HUES64 (cell line): ENCODE measurements around the gene RECK.

Experiments used
- H3K27ac ChIP-seq: 2 replicates; pipeline ENCODE4 v1.7.0; 2013; ENCODE audit warnings: low read depth, low read length, inconsistent platforms
- H3K27me3 ChIP-seq: 2 replicates; pipeline ENCODE4 v1.6.1; 2013; ENCODE audit warnings: mild to moderate bottlenecking, low read length; ENCODE audit not compliant: insufficient read depth
- H3K36me3 ChIP-seq: 2 replicates; pipeline ENCODE4 v1.6.1; 2013; ENCODE audit warnings: mild to moderate bottlenecking, low read length; ENCODE audit not compliant: insufficient read depth
- H3K4me1 ChIP-seq: 2 replicates; pipeline ENCODE4 v1.6.1; 2013; ENCODE audit warnings: mild to moderate bottlenecking, low read length, moderate library complexity; ENCODE audit not compliant: insufficient read depth
- H3K4me3 ChIP-seq: 2 replicates; pipeline ENCODE4 v1.5.1; 2013; ENCODE audit warnings: mild to moderate bottlenecking, low read length, moderate library complexity
- H3K9ac ChIP-seq: 2 replicates; pipeline ENCODE4 v1.6.1; 2013; ENCODE audit warnings: mild to moderate bottlenecking, low read depth, low read length
- H3K9me3 ChIP-seq: 2 replicates; pipeline ENCODE4 v1.6.1; 2013; ENCODE audit warnings: low read depth, low read length; ENCODE audit not compliant: insufficient read depth
- WGBS: fragments of 150-250, 120-280 bp; methylation state at CpG from one replicate; pipeline ENCODE4 v1.1.7; 2013; ENCODE audit warnings: missing lambda C conversion rate; 5-methylcytosine and 5-hydroxymethylcytosine counted together

The RECK gene

DNA sequence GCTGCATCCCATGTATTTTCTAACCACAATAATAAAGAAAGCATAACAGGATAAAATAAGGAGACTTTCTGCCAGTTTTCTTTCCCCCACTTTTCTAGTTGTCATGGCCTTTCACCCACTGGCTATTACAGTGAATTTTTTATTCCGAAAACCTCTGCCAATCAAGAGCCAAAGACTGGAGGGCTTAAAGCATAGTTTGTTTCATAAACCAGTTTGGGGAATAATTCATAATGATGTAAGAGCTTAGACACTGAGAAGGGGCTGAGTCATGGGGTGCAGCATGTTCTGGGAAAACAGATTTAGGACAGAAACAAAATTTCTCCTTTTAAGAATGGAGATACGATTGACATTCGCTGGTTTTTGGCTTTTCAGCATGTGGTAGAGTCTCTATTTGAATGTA lies 95.4 kb downstream of the RECK start:
- no peak overlapping the region for H3K4me3 ChIP-seq
- H3K27me3 ChIP-seq = peaks cover 48% of the 10 kb centered on the region
- H3K9ac ChIP-seq = no peak overlapping the region
- peaks cover 5% of the 10 kb centered on the region for H3K4me1 ChIP-seq
- no peaks in the 10 kb centered on the region for H3K9me3 ChIP-seq
- no peaks in the 10 kb centered on the region for H3K36me3 ChIP-seq
- H3K27ac ChIP-seq = no peak overlapping the region; the same call in 1 of the 2 replicates
- 42% methylated on average over 3 of the region's 3 CpGs for WGBS

DNA sequence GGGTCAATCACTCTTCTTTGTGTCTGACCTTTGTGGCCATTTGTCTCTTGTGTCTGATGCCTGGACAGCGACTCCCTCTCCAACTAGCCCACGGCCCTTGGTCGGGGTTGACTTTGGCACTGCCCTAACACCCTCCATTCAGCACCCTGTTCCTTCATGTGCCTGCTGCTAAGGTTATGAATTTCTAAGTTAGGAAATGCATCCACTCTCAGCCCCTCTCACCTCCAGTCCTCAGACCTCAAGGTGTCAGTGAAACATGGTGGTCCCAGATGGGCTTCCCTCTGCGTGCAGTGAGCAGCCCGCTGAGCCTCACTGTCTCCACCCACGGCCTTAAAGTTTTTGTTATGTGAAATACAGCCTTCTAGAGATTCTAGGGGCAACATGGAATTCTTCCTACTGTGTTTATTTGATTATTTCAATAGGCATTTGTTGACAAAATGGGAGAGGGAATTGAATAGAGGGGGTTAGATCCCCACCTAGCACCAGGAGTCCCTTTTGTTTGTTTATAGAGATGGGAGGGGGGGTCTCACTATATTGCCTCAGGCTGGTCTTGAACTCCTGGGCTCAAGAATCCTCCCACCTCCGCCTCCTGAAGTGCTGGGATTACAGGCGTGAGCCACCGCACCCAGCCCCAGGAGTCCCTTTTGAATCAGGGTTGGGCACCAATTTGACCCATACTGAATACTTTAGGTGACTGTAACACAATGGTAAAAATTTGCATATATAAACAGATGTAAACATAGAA lies 98.2 kb downstream of the RECK start:
- peak overlapping the region; percentile 67; the same call in 1 of the 2 replicates for H3K4me3 ChIP-seq
- H3K36me3 ChIP-seq = no peaks in the 10 kb centered on the region
- peaks cover 12% of the 10 kb centered on the region for H3K4me1 ChIP-seq
- no peak overlapping the region for H3K9ac ChIP-seq
- no peaks in the 10 kb centered on the region for H3K9me3 ChIP-seq
- no peak overlapping the region for H3K27ac ChIP-seq
- WGBS = 17% methylated on average over 9 of the region's 9 CpGs
- peaks cover 76% of the 10 kb centered on the region for H3K27me3 ChIP-seq

DNA sequence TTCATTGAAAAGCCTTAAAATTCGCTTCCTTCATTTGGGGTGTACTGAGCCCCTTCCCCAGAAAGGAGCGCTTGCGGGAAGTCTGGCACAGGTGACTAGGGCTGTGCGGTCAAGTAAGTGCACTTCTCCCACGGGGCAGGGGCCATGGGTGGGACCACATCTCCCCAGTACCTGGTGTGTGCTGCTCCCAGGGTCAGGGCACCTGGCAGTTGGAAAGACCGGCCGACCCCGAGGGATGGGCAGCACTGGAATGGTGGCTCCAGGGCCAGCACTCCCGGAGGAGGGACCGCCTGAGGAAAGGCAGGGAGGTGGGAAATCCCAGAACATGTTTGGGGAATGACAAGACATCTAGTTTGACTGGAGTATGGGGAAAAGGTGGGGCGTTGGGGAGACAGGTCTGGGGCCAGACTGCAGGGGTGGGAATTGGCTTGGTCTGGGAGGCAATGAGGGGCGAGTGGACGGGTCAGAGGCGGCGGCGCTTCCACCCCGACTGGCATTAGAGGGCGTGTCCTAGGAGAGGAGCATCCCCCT lies 99.1 kb downstream of the RECK start:
- H3K27me3 ChIP-seq = peaks cover 83% of the 10 kb centered on the region
- no peak overlapping the region for H3K9ac ChIP-seq

DNA sequence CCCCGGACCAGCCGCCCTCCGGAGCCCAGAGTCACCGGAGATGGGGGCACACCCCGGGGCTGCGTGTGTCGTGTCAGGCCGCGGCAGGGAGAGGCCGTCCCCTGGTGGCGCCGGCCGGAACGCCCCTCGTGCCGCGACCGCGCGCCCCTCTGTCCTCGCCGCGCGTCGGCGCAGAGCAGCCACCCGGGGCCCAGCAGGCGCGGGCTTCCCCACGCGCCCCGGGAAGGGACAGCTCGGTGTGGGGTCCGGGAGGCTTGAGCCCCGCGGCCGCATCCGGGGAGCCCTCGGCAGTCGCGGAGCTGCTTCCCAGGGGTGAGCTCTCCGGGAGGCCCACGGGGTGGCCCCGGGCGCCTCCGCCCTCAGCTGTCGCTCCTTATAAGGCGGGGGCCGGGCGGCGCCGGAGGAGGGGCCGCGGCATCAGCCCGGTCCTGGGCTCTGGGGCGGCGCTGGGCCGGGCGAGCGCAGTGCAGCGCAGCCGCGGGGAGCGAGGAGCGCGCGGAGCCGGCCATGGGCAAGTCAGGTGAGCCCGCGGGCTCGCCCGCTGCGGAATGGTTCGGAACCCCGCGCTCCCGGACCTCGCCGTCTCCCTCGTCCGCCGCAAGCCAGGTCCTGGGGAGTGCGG lies 99.7 kb downstream of the RECK start, which contains the start of gene GLIPR2:
TSS of gene GLIPR2 (plus strand) at position 462 of the 622 bp plus-strand sequence. CDS start at position 508, 46 bp downstream.
- H3K4me1 ChIP-seq = peaks cover 12% of the 10 kb centered on the region
- H3K27me3 ChIP-seq = peaks cover 80% of the 10 kb centered on the region
- no peaks in the 10 kb centered on the region for H3K36me3 ChIP-seq
- under 1% methylated on average over 83 of the region's 83 CpGs for WGBS
- no peaks in the 10 kb centered on the region for H3K9me3 ChIP-seq
- peak within 1 kb of the TSS; percentile 67 for H3K4me3 ChIP-seq
- no peak within 1 kb of the TSS for H3K27ac ChIP-seq
- peak within 1 kb of the TSS; percentile 67 for H3K9ac ChIP-seq

More for the DNA sequence above, 99.1 kb downstream of the RECK start:
- Histone ChIP-seq H3K4me3 (peak overlapping the region; percentile 67), H3K27ac (no peak overlapping the region), H3K9me3 (no peaks in the 10 kb centered on the region), H3K4me1 (peaks cover 12% of the 10 kb centered on the region), H3K36me3 (no peaks in the 10 kb centered on the region)
- WGBS = 2% methylated on average over 18 of the region's 18 CpGs

DNA sequence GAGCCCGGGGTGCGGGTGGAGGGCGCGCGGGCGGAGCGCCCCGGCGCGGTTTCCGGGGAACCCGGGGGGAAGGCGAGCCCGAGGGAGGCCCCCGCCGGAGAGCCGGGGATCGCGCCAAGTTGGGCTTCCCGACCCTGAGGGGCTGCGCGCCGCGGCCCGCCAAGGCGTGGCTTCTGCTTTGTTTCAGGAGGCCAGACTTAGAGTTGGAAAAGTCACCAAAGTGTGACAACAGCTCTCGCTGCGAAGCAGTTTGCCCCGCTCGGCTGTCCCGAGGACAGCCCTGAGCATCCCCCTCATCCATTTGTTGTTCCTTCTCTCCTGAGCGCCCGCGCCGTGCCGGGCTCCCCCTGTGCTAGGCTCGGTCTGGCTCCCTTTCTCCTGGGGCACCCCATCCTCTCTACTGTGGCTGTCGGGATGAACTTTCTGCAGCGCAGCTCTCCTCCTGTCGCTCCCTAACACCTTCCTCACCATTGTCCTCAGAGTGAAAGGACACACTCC lies 100.2 kb downstream of the RECK start:
- H3K9me3 ChIP-seq = no peaks in the 10 kb centered on the region
- H3K4me1 ChIP-seq = peaks cover 11% of the 10 kb centered on the region
- H3K27ac ChIP-seq = no peak overlapping the region
- H3K27me3 ChIP-seq = peaks cover 80% of the 10 kb centered on the region
- H3K36me3 ChIP-seq = no peaks in the 10 kb centered on the region
- peak overlapping the region; percentile 67 for H3K4me3 ChIP-seq
- under 1% methylated on average over 40 of the region's 40 CpGs for WGBS
- H3K9ac ChIP-seq = peak overlapping the region; percentile 67

DNA sequence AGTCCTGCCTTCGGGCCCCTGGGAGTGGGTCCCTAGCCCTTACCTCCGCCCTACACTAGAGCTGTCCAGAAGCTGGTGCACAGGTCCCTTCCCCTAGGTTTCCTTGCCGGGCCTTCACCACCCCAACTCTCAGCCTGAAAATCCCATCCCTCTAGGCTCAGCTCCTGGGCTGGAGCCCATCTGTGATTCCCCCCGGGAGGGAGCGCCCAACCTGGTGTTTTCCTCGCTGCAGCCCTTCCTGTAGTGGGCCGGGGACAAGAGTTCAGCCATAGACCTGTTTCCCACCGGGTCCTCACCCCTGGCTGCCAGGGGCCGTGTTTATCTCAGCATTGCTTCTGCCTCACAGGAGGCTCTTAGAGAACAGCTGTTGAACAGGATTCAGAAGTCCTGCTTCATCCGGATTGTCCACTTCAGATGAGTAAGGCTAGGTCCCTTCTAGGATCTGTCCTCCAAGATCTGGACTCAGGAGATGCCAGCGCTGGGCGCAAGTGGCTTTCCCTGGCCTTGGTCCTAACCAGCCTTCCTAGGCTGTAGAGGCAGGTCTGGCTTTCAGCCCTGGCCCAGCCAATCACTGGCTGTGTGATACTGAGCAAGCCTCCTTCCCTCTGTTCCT lies 100.8 kb downstream of the RECK start:
- H3K9me3 ChIP-seq = no peaks in the 10 kb centered on the region
- H3K4me3 ChIP-seq = peak overlapping the region; percentile 67
- H3K36me3 ChIP-seq = no peaks in the 10 kb centered on the region
- H3K4me1 ChIP-seq = peaks cover 8% of the 10 kb centered on the region
- peaks cover 80% of the 10 kb centered on the region for H3K27me3 ChIP-seq
- no peak overlapping the region for H3K27ac ChIP-seq
- WGBS = 29% methylated on average over 12 of the region's 12 CpGs
- 0 out of 2 replicates have a peak overlapping the region, but pooled peaks have one; percentile 67 for H3K9ac ChIP-seq

DNA sequence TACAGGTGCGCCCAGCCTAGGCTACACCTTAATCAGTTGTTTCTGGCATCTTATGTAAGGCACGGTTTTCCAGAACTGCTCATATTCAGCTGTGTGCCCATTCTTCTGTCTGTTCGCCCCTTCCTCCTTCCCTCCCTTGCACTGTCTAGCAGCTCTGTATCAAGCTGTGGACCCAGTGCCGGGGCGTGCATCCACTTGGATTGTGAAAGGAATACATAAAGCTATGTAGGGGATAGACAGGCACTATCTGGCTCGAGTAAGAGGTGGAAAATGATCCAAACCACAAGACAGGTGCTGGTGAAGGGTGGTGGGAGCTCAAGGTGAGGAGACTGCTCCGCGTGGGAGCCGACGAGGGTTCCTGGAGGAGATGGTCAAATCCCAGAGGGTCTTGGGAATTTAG lies 101.8 kb downstream of the RECK start:
- Histone ChIP-seq H3K27me3 (peaks cover 70% of the 10 kb centered on the region), H3K4me3 (no peak overlapping the region), H3K4me1 (peaks cover 8% of the 10 kb centered on the region), H3K36me3 (no peaks in the 10 kb centered on the region), H3K27ac (no peak overlapping the region), H3K9ac (no peak overlapping the region), H3K9me3 (no peaks in the 10 kb centered on the region)
- WGBS = 96% methylated on average over 10 of the region's 10 CpGs

DNA sequence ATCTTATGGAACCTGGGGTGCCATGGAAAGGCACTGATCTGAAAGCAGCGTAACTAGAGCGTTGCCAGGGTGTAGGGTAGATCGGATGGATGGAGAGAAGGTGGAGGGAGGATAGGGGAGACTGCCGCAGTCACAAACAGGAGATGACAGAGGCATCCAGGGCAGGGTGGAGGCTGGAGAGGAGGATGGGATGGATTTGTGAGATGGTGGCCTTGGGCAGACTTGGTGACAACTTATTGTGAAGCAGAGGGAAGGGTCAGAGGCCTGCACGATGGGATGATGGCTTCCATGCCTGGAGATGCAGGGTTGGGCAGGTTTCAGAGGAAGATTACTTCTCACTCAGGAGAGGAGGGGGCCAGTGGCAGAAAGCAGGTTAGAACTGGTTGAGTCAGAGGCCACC lies 102.2 kb downstream of the RECK start:
- Histone ChIP-seq H3K27me3 (peaks cover 66% of the 10 kb centered on the region), H3K36me3 (no peaks in the 10 kb centered on the region)

DNA sequence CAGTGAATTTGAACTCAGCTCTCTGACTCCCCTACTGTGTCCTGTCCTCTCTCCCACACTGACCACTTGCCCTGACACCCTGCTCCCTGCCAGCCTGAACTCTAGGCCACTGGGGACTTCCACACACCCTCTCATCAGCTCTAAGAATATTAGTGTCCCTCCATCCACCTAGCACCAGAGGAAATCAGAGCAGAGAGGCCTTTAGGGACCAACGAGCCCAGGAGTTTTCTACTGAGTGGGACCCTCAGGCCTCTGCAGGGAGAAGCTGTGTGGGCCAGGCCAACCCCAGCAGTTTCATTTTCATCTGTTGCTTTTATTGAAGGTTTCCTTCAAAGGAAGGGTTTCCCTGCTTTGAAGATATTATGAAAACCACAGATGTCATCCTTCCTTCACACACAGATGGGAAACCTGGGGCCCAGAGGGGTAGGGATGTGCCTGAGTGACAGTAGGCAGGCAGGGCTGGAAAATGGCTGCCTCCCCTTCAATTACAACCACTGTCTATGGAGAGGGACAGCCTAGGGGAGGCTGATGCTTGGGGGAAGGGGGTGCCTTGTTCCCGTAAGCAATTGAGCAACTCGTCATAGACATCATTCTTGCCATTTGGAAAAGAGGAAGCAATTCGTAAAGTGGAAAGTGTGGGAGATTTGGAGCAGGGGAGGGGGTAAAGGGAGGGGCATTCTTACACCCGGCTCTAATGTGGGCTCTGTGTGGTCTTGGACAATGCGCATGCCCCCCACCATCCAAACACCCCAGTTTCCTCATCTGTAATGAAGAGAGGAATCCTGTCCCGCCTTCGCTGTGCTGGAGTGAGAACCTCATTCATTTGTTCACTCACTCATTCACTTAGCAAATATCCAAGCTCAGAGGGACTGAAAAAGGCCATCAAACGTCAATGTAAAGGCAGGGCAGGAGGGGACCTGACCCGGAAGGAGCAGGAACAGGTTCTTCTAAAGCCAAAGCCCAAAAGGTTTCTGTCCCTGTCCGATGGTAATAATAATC lies 103.7 kb downstream of the RECK start:
- Histone ChIP-seq H3K27me3 (peaks cover 52% of the 10 kb centered on the region), H3K9me3 (no peaks in the 10 kb centered on the region), H3K36me3 (no peaks in the 10 kb centered on the region), H3K27ac (no peak overlapping the region), H3K4me3 (no peak overlapping the region), H3K4me1 (peaks cover 8% of the 10 kb centered on the region), H3K9ac (no peak overlapping the region)
- 91% methylated on average over 10 of the region's 11 CpGs for WGBS

More for the DNA sequence above, 102.2 kb downstream of the RECK start:
- 90% methylated on average over 5 of the region's 5 CpGs for WGBS
- no peak overlapping the region for H3K27ac ChIP-seq
- no peak overlapping the region for H3K9ac ChIP-seq
- H3K4me1 ChIP-seq = peaks cover 8% of the 10 kb centered on the region
- H3K4me3 ChIP-seq = no peak overlapping the region
- no peaks in the 10 kb centered on the region for H3K9me3 ChIP-seq

DNA sequence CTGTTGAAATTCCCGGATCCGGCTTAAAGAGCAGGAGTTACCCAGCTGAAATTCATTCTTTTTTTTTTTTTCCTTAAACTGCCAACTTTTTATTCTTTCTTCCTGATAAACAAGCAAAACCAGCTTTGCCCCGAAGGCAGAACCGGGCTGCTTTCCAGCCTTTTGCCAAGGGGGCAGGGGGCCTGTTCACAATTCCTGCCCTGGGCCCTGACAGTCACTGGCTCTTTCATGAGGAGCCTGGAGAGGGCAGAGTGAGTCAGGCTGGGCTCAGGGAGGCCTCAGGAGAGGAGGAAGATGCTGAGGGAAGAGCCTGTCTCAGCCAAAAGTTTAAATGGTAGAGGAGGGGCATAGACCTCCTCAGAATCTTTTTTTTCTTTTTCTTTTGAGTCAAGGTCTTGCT lies 104.6 kb downstream of the RECK start:
- H3K4me3 ChIP-seq = no peak overlapping the region
- no peak overlapping the region for H3K27ac ChIP-seq
- no peak overlapping the region for H3K9ac ChIP-seq
- H3K36me3 ChIP-seq = no peaks in the 10 kb centered on the region
- H3K9me3 ChIP-seq = peaks cover 2% of the 10 kb centered on the region; the same call in 1 of the 2 replicates
- H3K4me1 ChIP-seq = peaks cover 8% of the 10 kb centered on the region
- H3K27me3 ChIP-seq = peaks cover 43% of the 10 kb centered on the region
- 80% methylated on average over 4 of the region's 4 CpGs for WGBS
